Activated CD8-positive, alpha-beta memory T cell treated with anti-CD3 and anti-CD28 coated beads, Interleukin-2, amount 50 U/mL, for 24 hours (primary cell): Measurements from ENCODE around the gene TES.

ENCODE experiments used
- DNase-seq: peaks from one replicate; pipeline ENCODE4 v3.0.0-alpha.2; 2020; ENCODE audit errors: extremely low read depth

Gene TES

DNA sequence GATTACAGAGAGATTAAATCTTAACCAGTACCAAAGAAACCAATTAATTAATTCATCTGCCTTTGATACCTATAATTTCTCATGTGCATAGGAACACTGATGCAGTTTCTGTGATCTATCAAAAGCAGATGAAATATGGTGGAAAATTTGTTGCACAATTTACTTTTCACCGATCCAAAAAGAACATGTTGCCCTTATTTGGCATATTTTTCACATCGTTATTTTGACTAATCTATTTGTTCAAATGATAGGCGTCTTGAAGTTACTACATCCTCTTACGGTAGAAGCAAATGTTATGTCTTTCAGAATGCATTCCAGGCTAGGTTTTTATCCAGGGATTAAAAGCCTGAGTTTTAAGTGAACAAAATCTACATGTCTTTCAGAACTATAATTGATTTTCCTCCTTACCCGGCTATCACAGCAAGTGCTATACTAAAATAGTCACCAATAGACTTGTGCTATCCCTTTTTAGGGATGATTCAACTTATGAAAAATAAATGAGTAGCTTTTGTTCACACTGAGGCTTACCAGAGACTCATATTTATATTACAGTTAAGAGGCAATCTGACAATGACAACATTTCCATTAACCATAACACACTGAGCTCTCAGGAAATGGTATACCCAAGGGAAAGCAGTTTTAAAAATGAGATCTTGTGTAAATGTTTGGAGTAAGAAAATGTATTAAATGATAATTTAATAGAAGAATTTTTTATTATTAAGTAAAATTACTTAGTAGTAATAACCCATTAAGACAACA lies 16.8 kb upstream of the TES start:
- DNase-seq, result no peak

DNA sequence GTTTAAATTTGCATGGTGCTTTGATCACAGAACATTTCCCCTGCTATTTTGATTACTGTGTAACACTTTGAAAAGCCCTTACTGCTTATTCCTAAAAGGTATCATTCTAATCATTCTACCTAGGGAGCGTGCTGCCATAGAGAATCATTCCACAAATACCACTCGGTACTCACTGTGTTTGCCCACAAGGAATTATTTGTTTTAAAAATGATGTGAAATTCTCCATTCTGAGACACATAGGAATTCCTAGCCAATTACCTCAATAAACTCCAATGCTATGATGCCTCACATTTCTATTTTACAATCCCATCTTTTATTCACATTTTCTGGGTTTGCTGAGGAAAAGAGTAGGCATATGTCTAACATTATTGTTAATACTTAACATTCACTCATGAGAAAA lies 16.2 kb upstream of the TES start:
- no peak for DNase-seq

DNA sequence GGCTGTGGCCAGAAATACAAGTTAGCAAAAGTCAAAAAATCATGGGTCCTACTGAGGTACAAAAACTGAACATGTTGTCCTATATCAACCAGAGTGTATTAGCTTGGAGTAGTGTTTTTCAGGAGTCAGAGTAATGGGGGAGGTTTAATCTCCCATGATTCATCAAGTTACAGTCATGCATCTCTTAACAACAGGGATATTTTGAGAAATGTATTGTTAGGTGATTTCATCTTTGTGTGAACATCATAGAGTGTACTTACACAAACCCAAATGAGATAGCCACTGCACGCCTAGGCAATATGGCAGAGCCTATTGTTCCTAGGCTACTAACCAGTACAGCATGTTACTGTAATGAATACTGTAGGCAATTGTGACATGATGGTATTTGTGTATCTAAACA lies 14.9 kb upstream of the TES start:
- DNase-seq, result no peak

DNA sequence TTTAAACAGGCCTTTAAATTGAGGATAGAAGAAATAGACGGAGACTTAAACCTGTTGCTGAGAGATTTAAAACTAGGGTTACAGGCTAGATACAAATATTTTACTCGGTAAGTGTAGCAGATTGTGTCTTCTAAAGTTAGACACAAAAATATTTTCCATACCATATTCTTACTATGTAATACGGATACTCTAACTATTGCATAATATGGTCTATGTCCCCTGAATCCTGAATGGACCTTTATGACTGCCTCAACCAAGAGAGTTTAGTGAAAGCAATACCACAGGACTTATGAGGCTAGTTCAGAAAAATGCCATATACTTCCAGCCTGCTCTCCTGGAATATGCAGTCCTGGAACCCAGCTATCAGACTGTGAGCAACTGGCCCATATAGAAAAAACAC lies 13.4 kb upstream of the TES start:
- DNase-seq, result no peak

DNA sequence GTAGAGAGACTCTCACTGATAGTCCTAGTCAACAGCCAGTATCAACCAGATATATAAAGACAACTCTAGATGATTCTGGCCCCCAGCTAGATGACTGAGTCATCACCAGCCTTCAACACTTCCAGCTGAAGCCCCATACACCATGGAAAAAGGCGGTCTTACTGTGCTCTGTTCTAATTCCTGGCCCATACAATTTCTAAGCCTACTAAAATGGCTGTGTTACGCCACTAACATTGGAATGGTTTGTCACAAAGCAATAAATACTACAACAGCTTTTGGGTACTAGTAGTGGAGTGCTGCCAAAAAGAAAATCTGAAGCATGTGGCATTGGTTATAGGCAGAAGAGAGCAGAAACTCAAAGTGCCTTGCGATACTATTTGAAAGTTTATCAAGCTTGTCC lies 13.0 kb upstream of the TES start:
- DNase-seq, result no peak

DNA sequence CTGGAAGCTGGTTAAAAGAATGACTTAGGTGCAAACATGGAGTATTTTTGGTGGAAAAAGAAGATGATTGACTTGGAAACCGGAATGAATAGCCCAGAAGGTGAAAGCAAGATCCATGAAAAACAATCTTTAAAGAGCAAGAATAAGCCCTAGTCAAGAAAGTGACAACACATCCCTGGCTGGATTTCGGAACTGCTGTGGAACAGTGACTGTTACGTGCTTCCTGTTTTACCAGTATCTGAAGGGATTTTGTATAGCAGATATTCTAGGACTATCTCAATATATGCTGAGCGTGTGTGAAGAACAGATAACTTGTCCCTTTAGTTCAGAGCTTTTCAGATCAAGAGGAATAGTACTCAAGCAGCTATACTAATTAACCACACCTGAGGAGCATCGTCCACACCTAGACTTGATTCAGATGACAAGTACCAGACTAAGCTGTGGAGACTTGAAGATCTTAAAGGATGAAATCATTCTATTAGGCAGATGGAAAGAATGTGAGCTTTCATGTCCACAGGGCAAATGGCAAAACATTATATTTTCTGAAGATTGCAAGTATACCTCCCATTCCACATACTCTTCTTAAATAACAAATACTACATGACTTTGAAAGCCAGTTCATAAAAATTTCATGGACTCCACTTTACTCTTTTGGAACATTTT lies 11.5 kb upstream of the TES start:
- no peak for DNase-seq

DNA sequence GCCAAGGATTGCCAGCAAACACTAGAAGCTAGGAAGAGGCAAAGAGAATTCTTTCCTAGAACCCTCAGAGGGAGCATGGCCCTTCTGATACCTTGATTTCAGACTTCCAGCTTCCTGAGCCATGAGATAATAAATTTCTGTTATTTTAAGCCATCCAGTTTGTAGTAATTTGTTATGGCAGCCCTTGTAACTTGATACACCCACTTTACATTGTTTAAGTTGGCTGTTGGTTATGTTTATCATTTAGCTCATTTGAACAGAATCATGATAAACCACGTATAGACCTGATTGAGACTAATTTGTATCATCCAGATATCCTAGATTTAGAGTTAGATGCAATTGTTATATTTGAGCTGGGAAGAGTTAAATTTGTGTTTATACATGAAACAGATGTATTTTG lies 9.4 kb upstream of the TES start:
- no peak for DNase-seq

DNA sequence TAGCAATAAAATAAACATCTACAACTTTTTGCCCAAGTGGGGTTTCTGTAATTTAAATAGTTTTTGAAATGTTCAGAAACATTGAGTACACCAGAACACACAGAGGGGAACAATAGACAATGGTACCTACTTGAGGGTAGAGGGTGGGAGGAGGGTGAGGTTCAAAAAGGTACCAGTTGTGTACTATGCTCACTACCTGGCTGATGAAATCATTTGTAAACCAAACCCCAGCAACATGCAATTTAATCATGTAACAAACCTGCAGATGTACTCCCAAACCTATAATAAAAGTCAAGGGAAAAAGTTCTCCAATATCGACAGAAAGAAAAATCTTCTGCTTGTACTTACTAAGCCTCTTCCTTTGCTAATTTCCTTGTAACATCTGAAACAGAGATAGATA lies 4.2 kb upstream of the TES start:
- DNase-seq, result no peak

DNA sequence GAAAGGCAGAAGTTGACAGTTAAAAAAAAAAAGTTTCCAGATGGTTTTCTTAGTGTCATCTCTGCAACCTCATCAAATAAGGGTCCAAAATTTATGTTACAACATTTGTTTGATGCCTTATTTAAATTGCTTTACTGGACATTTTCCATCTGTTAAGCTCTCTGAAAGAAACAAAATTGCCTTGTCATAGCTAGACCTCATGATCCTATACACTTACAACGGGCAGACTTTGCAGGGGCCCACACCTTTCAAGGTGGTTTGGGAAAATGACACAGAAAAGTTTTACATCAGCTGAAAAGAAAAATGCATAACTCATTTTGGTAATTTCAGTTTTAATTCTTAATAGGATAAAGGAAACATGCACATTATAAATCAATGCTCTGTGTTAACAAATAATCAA lies 1.4 kb upstream of the TES start:
- no peak for DNase-seq

DNA sequence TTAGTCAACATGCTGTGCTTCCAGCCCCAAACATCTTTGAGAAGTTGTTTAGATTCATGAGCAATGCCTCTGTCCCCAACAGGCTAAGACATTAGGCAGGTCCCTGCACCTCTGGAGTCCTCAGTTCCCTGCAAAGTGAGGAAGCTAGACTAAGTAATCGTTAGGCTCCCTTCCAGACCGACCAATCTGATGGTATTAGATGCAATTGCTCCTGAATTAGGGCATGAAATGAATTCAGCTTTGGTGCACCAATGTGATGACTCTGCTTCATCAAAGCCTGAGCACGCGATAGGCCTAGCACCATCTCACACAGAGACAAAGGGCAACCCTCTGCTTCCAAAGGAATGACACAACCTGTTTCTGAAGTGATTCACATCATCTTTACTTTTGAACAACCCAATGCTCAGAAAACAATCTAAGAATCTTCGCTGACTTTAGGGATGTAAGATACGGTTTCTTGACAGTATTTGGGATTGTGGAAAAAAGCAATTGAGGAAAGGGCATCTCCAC lies 723 bp upstream of the TES start:
- no peak for DNase-seq

DNA sequence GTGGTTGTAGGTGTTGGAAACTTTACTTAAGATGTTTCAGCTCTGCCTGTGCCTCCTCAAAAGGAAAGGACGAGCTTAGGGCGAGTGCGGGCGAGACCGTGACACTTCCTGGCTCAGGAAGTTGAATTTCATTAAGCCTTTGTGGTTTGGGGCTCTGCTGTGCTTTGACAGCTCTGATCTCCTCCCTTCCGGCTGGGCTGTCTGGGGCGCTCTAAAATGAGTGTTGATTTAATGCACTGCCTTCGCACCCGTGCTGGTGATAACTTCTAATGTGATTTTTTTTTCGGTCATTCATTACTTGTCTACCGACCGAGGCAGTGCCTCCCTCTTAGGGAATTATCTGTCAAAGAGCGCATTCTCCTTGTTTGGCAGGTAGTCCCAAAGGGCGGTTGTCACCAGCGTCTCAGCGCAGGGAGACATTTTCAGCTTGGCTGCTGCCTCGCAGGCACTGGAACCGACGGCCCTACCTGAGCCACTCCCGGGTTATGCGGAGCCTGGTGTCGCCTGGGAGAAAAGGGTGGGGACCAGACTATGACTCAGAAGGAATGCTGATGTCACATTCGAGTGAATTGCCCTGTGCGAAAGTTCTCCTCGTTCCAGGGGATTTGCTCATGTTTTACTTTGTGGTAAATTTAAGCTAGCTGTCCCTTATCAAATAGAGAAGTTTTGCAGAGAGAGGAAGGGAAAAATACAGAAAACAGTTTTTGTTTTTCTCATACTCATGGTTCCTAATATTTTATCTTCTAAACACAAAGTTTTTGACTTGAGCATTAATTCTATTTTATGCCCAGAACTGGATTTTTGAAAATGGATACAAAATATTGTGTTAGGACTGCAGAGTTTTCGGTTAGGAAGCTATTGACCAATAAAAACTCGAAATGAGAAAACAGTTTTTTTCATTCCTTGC lies 920 bp downstream of the TES start:
- peak; percentile 39 for DNase-seq

DNA sequence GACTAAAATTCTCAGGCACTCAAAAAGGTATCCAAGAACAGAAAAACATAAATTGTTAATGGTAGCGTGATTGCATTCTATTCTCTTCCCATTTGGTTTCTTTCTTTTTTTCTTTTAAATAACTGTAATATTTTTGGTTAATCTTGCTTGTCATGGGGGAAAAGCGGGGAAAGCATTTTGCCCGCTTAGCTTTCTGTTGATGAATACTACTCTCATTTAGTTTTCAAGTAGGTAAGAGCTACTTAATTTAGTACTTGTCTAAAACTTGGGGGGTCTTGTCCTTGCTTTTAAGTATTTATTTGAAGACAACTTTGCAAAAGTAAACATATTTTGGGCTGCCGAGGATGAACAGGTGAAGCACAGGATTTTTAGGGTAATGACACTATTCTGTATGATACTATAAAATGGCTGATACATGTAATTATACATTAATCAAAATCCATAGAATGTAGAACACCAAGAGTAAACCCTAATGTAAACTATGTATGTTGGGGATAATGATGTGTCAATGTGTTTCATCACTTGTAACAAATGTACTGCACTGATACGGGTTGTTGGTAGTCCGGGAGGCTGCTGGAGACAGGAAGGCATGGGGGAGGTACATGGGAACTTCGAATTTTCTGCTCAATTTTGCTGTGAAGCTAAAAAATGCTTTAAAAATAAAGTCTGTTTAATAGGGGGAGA lies 1.7 kb downstream of the TES start:
- DNase-seq, result no peak

DNA sequence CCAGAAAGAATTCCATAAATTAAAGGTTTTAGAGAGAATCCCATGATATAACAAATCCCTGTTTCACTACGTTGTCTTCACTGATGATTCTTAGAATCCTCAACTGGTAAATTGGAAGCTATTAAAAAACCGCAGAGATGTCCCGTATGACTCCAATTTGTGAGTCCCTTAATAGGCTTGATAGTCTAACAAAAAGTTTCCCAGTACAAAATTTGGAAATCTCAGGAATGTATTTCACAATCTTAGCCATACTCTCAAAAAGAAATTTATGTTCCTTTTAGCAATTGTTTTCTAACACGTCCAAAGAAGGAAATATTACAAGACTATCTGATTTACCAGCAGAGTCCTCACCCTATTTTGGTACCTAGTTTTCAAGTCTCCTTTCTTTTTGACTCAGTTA lies 2.5 kb downstream of the TES start:
- no peak for DNase-seq

DNA sequence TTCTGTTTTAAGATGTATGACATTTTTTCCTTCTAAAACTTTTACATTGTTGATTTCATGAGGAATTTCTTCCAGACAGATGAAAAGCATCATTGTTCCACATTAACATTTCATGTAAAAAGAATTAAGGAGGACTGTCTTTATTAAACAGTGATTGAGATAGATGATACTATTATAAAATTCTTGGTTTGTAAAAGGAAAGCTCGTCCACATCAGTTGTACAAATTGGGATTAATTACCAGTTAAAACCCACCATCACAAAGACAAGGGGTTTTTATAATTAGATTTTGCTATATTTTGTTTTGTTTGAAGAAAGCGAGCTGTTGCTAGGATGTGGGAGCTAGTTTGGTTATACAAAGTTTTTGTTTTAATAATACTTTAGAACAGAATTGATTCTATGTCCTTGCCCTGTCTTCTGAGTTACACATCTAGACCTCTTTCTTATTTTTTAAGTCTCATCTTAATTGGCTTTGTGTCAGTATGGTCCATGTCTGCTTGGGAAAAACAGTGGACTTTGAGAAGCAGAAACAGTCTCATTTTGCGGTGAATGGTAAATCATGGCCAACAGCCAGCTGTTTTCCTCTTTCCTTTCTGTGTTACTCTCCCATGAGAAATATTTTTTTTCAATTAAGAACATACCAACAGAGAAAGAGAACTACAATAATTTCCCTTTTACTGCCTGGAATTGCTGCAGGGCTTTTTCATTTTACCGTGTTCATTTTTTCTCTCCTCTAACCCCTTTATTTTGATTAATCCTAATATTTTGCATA lies 3.2 kb downstream of the TES start:
- no peak for DNase-seq

DNA sequence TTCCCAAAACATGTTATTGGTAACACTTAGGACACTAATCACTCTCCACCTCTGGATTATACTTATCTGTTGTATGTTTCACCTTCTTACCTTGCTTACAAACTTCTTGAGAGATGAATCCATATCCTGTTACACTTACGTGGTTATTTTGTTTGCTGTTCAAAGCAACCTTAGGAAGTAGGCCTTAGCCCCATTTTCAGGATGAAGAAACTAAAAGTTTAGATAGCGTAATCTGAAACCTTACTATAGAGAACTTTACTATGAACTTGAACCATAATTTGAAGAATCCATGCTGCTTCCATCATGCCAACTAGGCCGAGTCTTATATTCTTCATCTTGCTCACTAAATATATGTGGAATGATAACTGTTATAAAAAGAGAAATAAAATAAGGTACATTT lies 4.6 kb downstream of the TES start:
- no peak for DNase-seq

DNA sequence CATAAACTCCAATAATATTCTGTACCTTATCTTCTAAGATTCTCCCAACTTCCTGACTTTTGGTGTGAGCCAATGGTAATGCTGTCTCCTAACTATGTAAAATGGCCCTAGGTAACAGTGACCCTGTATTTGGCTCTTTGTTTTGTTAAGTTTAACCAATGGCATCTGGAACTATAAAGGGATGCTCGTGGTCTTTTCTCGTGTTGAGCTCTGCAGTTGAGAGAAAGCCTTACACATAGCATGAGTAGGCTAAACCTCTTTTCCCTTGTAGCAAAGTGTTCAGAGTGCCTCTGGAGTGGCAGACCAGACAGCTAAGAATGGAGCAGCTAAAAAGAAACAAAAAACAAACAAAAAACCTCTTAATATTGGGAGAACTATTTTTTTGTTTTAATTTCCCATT lies 5.2 kb downstream of the TES start:
- no peak for DNase-seq

DNA sequence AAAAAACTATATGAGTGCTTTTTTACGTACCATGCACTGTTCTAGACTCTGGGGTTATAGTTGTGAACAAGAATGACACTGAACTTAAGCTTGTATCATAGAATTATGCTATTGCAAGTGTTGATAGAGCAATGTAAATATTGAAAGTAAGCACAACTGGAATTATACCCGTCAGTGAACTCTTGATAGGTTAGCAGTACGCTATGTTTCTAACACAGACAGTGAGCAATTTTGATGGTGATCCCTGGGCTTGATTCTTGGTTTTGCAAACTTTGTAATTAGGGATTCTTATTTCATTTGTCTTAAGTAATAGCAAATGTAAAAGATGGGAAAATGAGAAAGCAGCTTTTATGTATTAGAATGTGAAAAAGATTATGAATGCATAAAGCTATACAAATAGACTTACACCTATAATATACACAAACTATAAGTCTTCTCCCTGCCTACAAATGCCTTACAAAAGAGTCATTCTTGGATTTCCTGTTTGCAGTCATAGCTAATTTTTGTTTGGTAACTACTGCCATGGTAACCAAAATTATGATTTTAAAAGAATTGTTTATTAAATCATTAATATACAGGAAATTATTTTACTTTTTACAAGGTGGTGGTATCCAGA lies 6.7 kb downstream of the TES start:
- no peak for DNase-seq

DNA sequence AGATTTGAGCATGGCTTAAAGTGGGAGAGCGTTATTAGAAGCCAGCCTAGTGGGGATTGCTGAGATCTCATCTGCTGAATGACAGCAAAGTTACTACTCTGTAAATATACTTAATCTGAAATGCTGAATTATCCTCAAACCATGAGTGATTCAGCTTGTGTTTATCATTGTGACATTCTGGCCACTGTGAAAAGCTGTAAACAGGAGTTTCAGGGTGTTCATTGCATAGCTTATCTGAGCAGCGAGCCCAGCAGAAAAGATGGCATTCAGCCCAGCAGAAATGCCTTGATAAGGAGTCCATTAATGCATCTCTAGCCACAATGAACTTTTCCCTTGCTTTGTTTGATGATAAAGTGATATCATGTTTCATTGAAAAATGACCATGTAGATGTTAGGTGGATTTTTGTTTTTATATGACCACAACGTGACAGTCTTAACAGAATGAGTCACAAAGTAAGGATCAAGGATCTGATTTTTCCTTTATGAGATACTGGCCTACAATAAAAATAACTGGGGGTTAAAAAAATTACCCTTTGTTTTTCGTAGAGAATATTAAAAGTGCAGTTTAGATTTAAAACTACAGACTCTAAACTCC lies 7.8 kb downstream of the TES start:
- no peak for DNase-seq

DNA sequence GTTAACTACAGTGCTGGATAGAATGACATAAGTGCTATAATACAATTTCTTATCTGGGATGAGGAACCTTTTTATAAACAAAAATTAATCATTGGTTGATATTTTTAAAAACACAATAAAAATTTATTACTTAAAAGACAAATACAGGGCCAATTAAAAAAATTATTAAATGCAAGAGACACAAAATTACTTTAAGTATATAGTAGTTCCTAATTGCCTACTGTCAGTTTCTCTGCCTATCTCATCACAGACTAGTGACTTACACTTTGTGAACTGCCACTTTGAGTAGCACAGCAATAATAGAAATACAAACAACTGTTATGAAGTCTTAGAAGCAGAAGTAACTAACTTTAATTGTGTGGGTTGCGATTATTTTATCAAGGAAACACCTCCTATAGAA lies 8.4 kb downstream of the TES start:
- no peak for DNase-seq

DNA sequence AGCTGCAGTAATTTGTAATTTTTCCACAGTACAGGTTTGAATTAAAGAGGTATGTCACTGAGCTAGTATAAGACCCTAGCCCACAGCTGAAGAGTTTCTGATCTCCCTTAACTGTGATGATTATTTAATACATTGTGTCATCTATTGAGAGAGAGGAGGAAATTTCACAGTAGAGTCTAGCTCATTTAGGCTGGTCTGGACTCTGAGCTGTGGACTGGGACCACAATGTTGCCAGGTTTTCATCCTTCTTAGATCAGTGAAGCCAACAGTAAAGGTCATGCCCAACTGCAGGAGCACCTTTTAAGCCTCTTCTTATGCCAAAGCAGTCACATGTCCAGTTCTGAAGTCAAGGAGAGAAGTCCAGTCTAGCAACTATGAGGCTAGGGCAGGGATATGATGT lies 8.9 kb downstream of the TES start:
- DNase-seq, result no peak
